ENCODE measurements around the gene RASSF5.

RASSF5 gene

DNA sequence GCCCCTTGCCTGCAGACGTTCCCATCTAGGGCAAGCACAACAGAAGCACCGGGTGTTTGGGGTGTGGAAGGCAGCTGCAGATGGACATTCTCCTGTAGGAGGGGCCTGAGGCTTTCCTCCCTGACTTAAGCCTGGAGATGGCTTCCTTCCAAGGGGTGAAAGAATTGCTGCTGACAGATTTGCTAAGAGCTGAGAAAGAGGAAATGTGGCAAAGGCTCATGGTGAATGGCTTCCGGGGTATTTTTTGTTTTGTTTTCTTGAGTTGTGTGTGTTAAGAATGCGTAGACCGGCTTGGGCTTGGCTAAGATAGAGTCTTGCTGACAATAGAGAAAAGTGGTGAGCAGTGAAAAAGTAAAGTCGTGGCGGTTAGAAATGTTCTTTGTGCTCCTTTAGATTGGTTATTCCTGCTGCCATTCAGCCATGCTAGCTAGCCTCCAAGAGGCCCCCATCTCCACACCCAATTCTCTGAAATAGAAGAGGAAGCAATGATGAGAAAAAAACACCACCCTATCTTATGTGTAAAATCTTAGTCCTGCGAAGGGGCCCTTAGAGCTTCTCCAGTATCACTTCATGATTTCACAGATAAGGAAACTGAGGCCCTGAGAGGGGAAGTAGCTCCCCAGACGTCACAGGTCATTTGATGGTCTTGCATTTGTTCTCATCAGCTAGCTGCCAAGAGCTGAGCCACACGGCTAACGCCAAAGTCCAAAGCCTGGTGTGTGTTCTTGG is 68.0 kb downstream of the RASSF5 start:
- H3K4me3 ChIP-seq, result no peak overlapping the region
- no peak for TF ChIP-seq CTCF (IDR thresholded peaks at IDR 0.05)
- H3K27ac ChIP-seq, result peak overlapping the region in 1 of 2 donors; percentile 78
- no peak for DNase-seq (ENCODE audit: low spot score)

DNA sequence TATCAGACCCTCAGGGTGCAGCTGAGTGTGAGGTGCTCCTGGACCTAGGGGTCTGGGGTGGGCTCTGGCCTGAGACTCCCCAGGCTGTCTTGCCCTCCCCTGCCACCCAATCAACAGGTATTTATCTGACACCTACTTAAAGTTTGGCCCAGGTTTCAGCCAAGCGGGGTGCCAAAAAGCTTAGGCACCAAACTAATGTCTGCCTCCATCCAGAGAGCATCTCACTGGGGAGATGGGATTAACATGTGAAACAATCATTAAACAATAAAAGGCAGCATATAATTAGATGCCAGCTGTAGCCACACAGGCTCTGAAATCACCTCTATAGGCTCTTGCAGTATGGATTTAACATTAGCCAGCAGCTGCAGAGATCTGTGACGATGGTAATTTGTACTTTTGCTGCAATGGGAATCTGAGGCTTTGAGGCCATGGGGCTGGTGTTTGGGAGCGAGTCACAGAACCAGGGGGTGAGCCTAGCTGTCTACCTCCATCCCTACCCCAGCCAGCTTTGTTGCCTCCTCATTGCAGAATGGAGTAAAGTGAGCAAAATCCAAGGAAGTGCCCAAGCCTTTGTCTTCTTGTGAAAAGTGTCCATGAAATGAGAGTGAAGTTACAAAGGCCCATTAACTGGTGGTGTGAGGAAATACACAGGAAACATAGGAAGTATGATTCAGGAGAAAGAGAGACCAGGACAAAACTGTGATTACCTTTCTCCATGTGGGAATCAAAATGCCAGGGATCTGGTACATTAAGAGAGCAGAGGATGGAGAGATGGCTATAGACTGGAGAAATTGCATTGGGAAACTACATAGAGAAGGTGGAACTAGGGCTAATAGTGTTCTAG is 68.8 kb downstream of the RASSF5 start:
- TF ChIP-seq CTCF (IDR thresholded peaks at IDR 0.05), result no peak
- no peak for DNase-seq (ENCODE audit: low spot score)
- no peak overlapping the region for H3K4me3 ChIP-seq
- peak overlapping the region; percentile 20 to 78 for H3K27ac ChIP-seq

DNA sequence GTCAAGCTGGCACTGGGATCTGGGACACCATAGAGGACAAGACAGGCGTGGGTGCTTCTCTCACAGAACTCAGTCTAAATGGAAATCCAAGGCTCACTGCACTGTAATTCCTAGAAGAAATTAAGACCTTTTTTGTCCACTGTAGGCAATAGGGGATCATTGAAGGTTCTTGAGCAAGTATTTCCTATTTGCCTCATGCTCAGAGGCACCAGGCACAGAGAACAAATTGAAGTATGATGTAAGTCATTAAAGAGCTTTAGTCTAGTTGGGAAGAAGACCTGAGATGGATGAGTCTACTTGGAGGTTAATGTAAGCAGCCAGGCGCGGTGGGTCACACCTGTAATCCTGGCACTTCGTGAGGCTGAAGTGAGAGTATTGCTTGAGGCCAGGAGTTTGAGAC is 70.3 kb downstream of the RASSF5 start:
- TF ChIP-seq CTCF (IDR thresholded peaks at IDR 0.05), result no peak
- Histone ChIP-seq H3K27ac (no peak overlapping the region), H3K4me3 (no peak overlapping the region)
- no peak for DNase-seq (ENCODE audit: low spot score)

- DNase-seq (ENCODE audit: low spot score), result no peak
- no peak overlapping the region for H3K27ac ChIP-seq
- TF ChIP-seq CTCF (IDR thresholded peaks at IDR 0.05), result no peak
- H3K4me3 ChIP-seq, result no peak overlapping the region
Measured at GRCh38 chr1:206578068-206578977, 71.0 kb downstream of the RASSF5 start.

- no peak overlapping the region for H3K4me3 ChIP-seq
- H3K27ac ChIP-seq, result no peak overlapping the region
- no peak for TF ChIP-seq CTCF (IDR thresholded peaks at IDR 0.05)
- DNase-seq (ENCODE audit: low spot score), result no peak
Measured at GRCh38 chr1:206578978-206579374, 71.6 kb downstream of the RASSF5 start.

GRCh38 chr1:206579747-206580437 is 72.6 kb downstream of the RASSF5 start:
- Histone ChIP-seq H3K4me3 (no peak overlapping the region), H3K27ac (peak overlapping the region in 1 of 2 donors; percentile 67)
- no peak for TF ChIP-seq CTCF (IDR thresholded peaks at IDR 0.05)
- DNase-seq (ENCODE audit: low spot score), result no peak
